B cell (primary cell): ENCODE results near the gene TMEM14B. TPM values are rescaled to one million over a fixed set of nuclear protein-coding genes. Genes with fewer than 3 reads are reported as not detected.

Source experiments
- ATAC-seq: fragments of 200-7000 bp; cut with Tn5 transposase; one replicate; pipeline ENCODE4 v1.10.0; 2021; ENCODE audit warnings: low read depth, mild to moderate bottlenecking, moderate number of reproducible peaks, moderate library complexity
- CTCF ChIA-PET: fragments of 350-600 bp; sonication (Branson Sonifier 250); formaldehyde crosslinking; loops from one replicate; lab custom pipeline; 2021; ENCODE audit warnings: antibody characterized with exemption, inconsistent platforms; lab: Charles Lee
- POLR2A ChIA-PET: fragments of 350-600 bp; sonication (Branson Sonifier 250); formaldehyde crosslinking; loops from one replicate; lab custom pipeline; 2021; ENCODE audit warnings: antibody characterized with exemption; lab: Charles Lee
- DNase-seq: peaks from one replicate; pipeline ENCODE4 v3.0.0; 2013
- H2AFZ ChIP-seq: 2 replicates; pipeline ENCODE4 v1.6.1; 2012; ENCODE audit warnings: mild to moderate bottlenecking, low read depth, low read length; ENCODE audit not compliant: insufficient read depth, poor library complexity, severe bottlenecking
- H3K27ac ChIP-seq, 2 donors: 1 replicate in 1 of 2; 2 replicates in 1 of 2; pipeline ENCODE4 v1.5.1; 2012 to 2013; ENCODE audit warnings: low read length in 2 of 2, mild to moderate bottlenecking in 2 of 2, moderate library complexity in 1 of 2
- H3K27me3 ChIP-seq, 4 experiments: fragments of 200-600 bp in 1 of 4; sonication (generic) in 1 of 4; replicated peaks in 1 of 4; 1 replicate in 2 of 4; 2 replicates in 2 of 4; pipeline versions ENCODE4 v1.6.1 to v1.7.0; 2013 to 2016; ENCODE audit warnings: low read length in 3 of 4, mild to moderate bottlenecking in 2 of 4, mixed read lengths in 1 of 4, moderate library complexity in 1 of 4; ENCODE audit not compliant: insufficient read depth in 4 of 4, control insufficient read depth in 3 of 4; ENCODE audit errors: control extremely low read depth in 1 of 4
- H3K36me3 ChIP-seq, 2 experiments: replicated peaks in 1 of 2; 1 replicate in 1 of 2; 2 replicates in 1 of 2; pipeline versions ENCODE4 v1.6.1 to v1.7.1; 2013; ENCODE audit warnings: low read length in 1 of 2; ENCODE audit not compliant: insufficient read depth in 2 of 2, control insufficient read depth in 1 of 2; ENCODE audit errors: control extremely low read depth in 1 of 2, extremely low read depth in 1 of 2
- H3K4me1 ChIP-seq, 2 donors: fragments of 200-600 bp in 1 of 2; sonication (generic) in 1 of 2; 1 replicate in 1 of 2; 2 replicates in 1 of 2; pipeline versions ENCODE4 v1.5.1 to v1.6.1; 2013 to 2017; ENCODE audit warnings: low read length in 2 of 2; ENCODE audit not compliant: control insufficient read depth in 2 of 2, insufficient read depth in 2 of 2
- H3K4me2 ChIP-seq: replicated peaks from 2 replicates; pipeline ENCODE3; 2012; ENCODE audit warnings: mild to moderate bottlenecking, low read depth, low read length; ENCODE audit not compliant: poor library complexity, severe bottlenecking
- H3K4me3 ChIP-seq, 5 experiments: fragments of 200-600 bp in 1 of 5; sonication (generic) in 1 of 5; 1 replicate in 3 of 5; 2 replicates in 2 of 5; pipeline versions ENCODE4 v1.5.1 to v1.7.0; 2011 to 2016; ENCODE audit warnings: low read length in 4 of 5, mild to moderate bottlenecking in 4 of 5, low read depth in 2 of 5, control low read depth in 1 of 5, moderate library complexity in 1 of 5; ENCODE audit not compliant: insufficient read depth in 1 of 5; ENCODE audit errors: control extremely low read depth in 1 of 5, extremely low read depth in 1 of 5
- H3K79me2 ChIP-seq: fragments of 200-600 bp; sonication (generic); one replicate; pipeline ENCODE4 v1.6.0; 2016; ENCODE audit warnings: low read length; ENCODE audit not compliant: control insufficient read depth, insufficient read depth
- H3K9ac ChIP-seq: fragments of 200-600 bp; sonication (generic); 2 replicates; pipeline ENCODE4 v1.6.1; 2017; ENCODE audit warnings: mild to moderate bottlenecking, low read length, moderate library complexity
- H3K9me3 ChIP-seq, 3 donors: one replicate each; pipeline versions ENCODE4 v1.6.1 to v1.7.1; 2013; ENCODE audit warnings: low read length in 2 of 3; ENCODE audit not compliant: control insufficient read depth in 2 of 3, insufficient read depth in 1 of 3; ENCODE audit errors: control extremely low read depth in 1 of 3
- H4K20me1 ChIP-seq: 2 replicates; pipeline ENCODE4 v1.6.0; 2012; ENCODE audit warnings: mild to moderate bottlenecking, low read length; ENCODE audit not compliant: insufficient read depth, control insufficient read depth, poor library complexity, severe bottlenecking
- H3K27ac Mint-ChIP-seq: one replicate; pipeline ENCODE4 v1.8.0; 2021; ENCODE audit warnings: mixed read lengths
- H3K27me3 Mint-ChIP-seq: one replicate; pipeline ENCODE4 v1.8.0; 2021; ENCODE audit warnings: mixed read lengths
- H3K4me1 Mint-ChIP-seq: one replicate; pipeline ENCODE4 v1.8.0; 2021; ENCODE audit warnings: mixed read lengths
- H3K4me3 Mint-ChIP-seq: one replicate; pipeline ENCODE4 v1.8.0; 2021; ENCODE audit warnings: mixed read lengths
- H3K9me3 Mint-ChIP-seq: one replicate; pipeline ENCODE4 v1.8.0; 2022; ENCODE audit warnings: mixed read lengths; ENCODE audit not compliant: insufficient read depth
- EZH2 ChIP-seq: IDR thresholded peaks from 2 replicates; pipeline ENCODE4 v1.6.1; 2012; ENCODE audit warnings: borderline replicate concordance, low read depth, mild to moderate bottlenecking, moderate library complexity, low read length; ENCODE audit not compliant: insufficient read depth, poor library complexity, severe bottlenecking
- WGBS: methylation state at CpG from one replicate; pipeline ENCODE4 v1.1.5; 2013; ENCODE audit warnings: missing lambda C conversion rate; ENCODE audit not compliant: insufficient coverage; 5-methylcytosine and 5-hydroxymethylcytosine counted together
- intact Hi-C: fragments of 100-400 bp; cut with micrococcal nuclease; formaldehyde crosslinking; loops from one replicate; pipeline ENCODE4 v1.10.0; 2022
- polyA plus RNA-seq: library from polyadenylated mRNA; depleted of rRNA; stranded (reverse); fragments of >200 nt; gene quantifications from 2 replicates; pipeline ENCODE4 v1.2.3, GENCODE V29; 2012
- total RNA-seq, 2 donors: library from RNA; stranded (reverse); fragments of 120-200 nt in 1 of 2; gene quantifications; 1 replicate in 1 of 2; 2 replicates in 1 of 2; pipeline versions ENCODE4 v1.2.3 to v1.2.4, GENCODE V29; 2013 to 2022
- TF ChIP-seq, protein P1 (sequence below): fragments of 200-600 bp; IDR thresholded peaks from one replicate; pipeline ENCODE4 v1.8.0; 2022; ENCODE audit warnings: antibody characterized with exemption, mild to moderate bottlenecking

Gene TMEM14B
- total and polyA plus RNA-seq, 2 donors (not counting 1 experiment from before 2014, with no cell fraction given) = 40.8 to 58.5 TPM

DNA sequence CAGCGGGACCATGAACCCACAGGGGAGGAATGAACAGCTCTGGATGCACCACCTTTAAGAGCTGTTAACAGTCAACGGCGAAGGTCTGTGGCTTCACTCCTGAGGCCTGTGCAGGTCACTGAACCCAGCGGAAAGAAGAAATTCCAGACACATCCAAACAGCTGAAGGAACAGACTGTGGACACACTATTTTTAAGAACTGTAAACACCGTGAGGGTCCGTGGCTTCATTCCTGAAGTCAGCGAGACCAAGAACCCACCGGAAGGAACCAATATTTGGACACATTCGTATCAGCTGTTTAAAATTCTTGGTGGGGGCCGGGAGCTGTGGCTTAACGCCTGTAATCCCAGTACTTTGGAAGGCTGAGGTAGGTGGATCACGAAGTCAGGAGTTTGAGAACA lies 5.4 kb upstream of the TMEM14B start:
- Mint-ChIP-seq H3K27me3 (no peaks in the 10 kb centered on the region), H3K4me3 (no peak overlapping the region), H3K27ac (no peak overlapping the region), H3K4me1 (peaks cover 6% of the 10 kb centered on the region), H3K9me3 (no peaks in the 10 kb centered on the region)
- no peak for ATAC-seq
- intact Hi-C loops = no loop called here
- H3K9ac ChIP-seq = no peak overlapping the region
- WGBS = 99% methylated on average over 12 of the region's 12 CpGs
- peaks cover 7 to 8% of the 10 kb centered on the region in 2 donors for H3K4me1 ChIP-seq
- H4K20me1 ChIP-seq = no peaks in the 10 kb centered on the region
- H3K4me2 ChIP-seq = no peak overlapping the region
- H3K9me3 ChIP-seq = no peaks in the 10 kb centered on the region
- H3K36me3 ChIP-seq = no peaks in the 10 kb centered on the region
- ChIA-PET POLR2A (no interaction called here), CTCF (no interaction called here)
- H3K4me3 ChIP-seq = no peak overlapping the region
- DNase-seq = no peak
- H3K27me3 ChIP-seq = no peaks in the 10 kb centered on the region
- H2AFZ ChIP-seq = no peak overlapping the region
- no peak overlapping the region for H3K27ac ChIP-seq
- H3K79me2 ChIP-seq = peaks cover 3% of the 10 kb centered on the region
- TF ChIP-seq, protein P1, sequence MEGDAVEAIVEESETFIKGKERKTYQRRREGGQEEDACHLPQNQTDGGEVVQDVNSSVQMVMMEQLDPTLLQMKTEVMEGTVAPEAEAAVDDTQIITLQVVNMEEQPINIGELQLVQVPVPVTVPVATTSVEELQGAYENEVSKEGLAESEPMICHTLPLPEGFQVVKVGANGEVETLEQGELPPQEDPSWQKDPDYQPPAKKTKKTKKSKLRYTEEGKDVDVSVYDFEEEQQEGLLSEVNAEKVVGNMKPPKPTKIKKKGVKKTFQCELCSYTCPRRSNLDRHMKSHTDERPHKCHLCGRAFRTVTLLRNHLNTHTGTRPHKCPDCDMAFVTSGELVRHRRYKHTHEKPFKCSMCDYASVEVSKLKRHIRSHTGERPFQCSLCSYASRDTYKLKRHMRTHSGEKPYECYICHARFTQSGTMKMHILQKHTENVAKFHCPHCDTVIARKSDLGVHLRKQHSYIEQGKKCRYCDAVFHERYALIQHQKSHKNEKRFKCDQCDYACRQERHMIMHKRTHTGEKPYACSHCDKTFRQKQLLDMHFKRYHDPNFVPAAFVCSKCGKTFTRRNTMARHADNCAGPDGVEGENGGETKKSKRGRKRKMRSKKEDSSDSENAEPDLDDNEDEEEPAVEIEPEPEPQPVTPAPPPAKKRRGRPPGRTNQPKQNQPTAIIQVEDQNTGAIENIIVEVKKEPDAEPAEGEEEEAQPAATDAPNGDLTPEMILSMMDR = no peak
- no peak for TF ChIP-seq EZH2

DNA sequence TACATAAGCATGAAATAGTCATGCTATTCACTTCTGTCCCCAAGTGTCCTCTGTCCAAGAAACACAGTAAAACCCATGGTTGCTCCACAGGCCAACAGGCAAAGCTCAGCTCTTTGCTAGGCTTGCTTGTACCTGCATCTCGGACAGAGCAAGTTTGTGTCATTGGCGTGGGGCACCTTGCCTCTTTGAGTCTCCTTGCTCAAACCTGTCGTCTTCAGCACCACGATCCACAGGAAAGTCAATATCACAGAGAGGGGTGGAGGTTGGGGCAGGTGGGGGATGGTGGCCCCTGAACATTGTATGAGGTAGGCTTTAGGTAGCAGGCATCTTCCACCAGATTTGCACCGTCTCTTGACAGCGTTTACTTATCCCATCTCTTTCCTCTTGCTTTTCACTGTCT lies 4.1 kb upstream of the TMEM14B start:
- no CpG with 5 or more reads among the region's 6 CpGs for WGBS
- Mint-ChIP-seq H3K4me3 (no peak overlapping the region), H3K27ac (no peak overlapping the region), H3K27me3 (no peaks in the 10 kb centered on the region), H3K9me3 (no peaks in the 10 kb centered on the region), H3K4me1 (peaks cover 15% of the 10 kb centered on the region)
- ATAC-seq (no peak), DNase-seq (no peak)
- Histone ChIP-seq H3K9ac (no peak overlapping the region), H3K4me2 (no peak overlapping the region), H3K79me2 (peaks cover 13% of the 10 kb centered on the region), H3K9me3 (no peaks in the 10 kb centered on the region), H4K20me1 (no peaks in the 10 kb centered on the region), H3K27me3 (no peaks in the 10 kb centered on the region), H3K36me3 (no peaks in the 10 kb centered on the region), H3K27ac (no peak overlapping the region), H3K4me1 (peaks cover 11 to 15% of the 10 kb centered on the region in 2 donors), H2AFZ (no peak overlapping the region), H3K4me3 (no peak overlapping the region)
- POLR2A ChIA-PET = no interaction called here
- TF ChIP-seq EZH2 = no peak
- TF ChIP-seq, protein P1 = no peak
- CTCF ChIA-PET = no interaction called here
- intact Hi-C loops = no loop called here
